Stimulated activated CD8-positive, alpha-beta memory T cell treated with anti-CD3 and anti-CD28 coated beads, Interleukin-4, amount 100 ng/mL, for 4 hours (primary cell): ENCODE data around the gene TPM1.

Source experiments
- DNase-seq, 2 donors: peaks; one replicate each; pipeline ENCODE4 v3.0.0-alpha.2; 2020; ENCODE audit warnings: low read depth in 2 of 2, low spot score in 1 of 2

Gene TPM1

GRCh38 chr15:63054281-63054683, 11.7 kb downstream of the TPM1 start:
- no peak for DNase-seq

GRCh38 chr15:63054985-63055384, 12.4 kb downstream of the TPM1 start:
- DNase-seq = no peak

GRCh38 chr15:63056829-63057228, 14.3 kb downstream of the TPM1 start:
- DNase-seq = no peak

GRCh38 chr15:63057468-63058345, 15.2 kb downstream of the TPM1 start:
- DNase-seq = no peak

GRCh38 chr15:63059075-63059474, 16.5 kb downstream of the TPM1 start:
- no peak for DNase-seq

GRCh38 chr15:63059573-63060216, 17.1 kb downstream of the TPM1 start:
- DNase-seq = no peak

GRCh38 chr15:63060699-63061098, 18.2 kb downstream of the TPM1 start:
- no peak for DNase-seq

GRCh38 chr15:63061975-63062374, 19.4 kb downstream of the TPM1 start:
- DNase-seq = no peak

- no peak for DNase-seq
These were observed 20.7 kb downstream of the TPM1 start for GRCh38 chr15:63063164-63063756.

- DNase-seq = no peak
These were observed 21.4 kb downstream of the TPM1 start for GRCh38 chr15:63063877-63064409.

- DNase-seq = no peak
These were observed 23.0 kb downstream of the TPM1 start for GRCh38 chr15:63065262-63066221.

- no peak for DNase-seq
These were observed 23.7 kb downstream of the TPM1 start for GRCh38 chr15:63066272-63066671.

- DNase-seq = no peak
These were observed 24.8 kb downstream of the TPM1 start for GRCh38 chr15:63067306-63067705.

- no peak for DNase-seq
These were observed 25.6 kb downstream of the TPM1 start for GRCh38 chr15:63067976-63068743.

- no peak for DNase-seq
These were observed 27.1 kb downstream of the TPM1 start for GRCh38 chr15:63069616-63070090.

GRCh38 chr15:63070681-63071129, 28.2 kb downstream of the TPM1 start:
- no peak for DNase-seq

- no peak for DNase-seq
These were observed 28.9 kb downstream of the TPM1 start for GRCh38 chr15:63071288-63071909.

- no peak for DNase-seq
These were observed 29.6 kb downstream of the TPM1 start for GRCh38 chr15:63072023-63072650.

GRCh38 chr15:63072809-63073277, 30.3 kb downstream of the TPM1 start:
- no peak for DNase-seq
